ENCODE data around the gene NCAPG2.
"Not testable (repeated sequence)": the region's sequence is repeated elsewhere in the genome, so short reads cannot be mapped to it uniquely, and the experiment has no call there.

Gene NCAPG2

GRCh38 chr7:158705234-158705850 lies 738 bp upstream of the NCAPG2 start:
- no peaks in the 10 kb centered on the region for H3K27me3 ChIP-seq (ENCODE audit: low read depth, low read length)
- H3K9me3 ChIP-seq (ENCODE audit: control insufficient read depth in 1 of 2, low read length in 2 of 2) = no peaks in the 10 kb centered on the region
- H3K4me1 ChIP-seq (ENCODE audit: control insufficient read depth in 1 of 2, insufficient read depth in 2 of 2, low read length in 2 of 2) = peaks cover 7 to 12% of the 10 kb centered on the region in 2 donors
- no peaks in the 10 kb centered on the region for H3K36me3 ChIP-seq (ENCODE audit: control insufficient read depth in 1 of 2, insufficient read depth in 2 of 2, low read length in 2 of 2)
- peak overlapping the region; percentile 72 to 90 for H3K4me3 ChIP-seq (ENCODE audit: low read depth in 1 of 2, low read length in 2 of 2)
- peak overlapping the region; percentile 72 for H3K27ac ChIP-seq (ENCODE audit: low read length)

- not testable (repeated sequence) for H3K27ac ChIP-seq (ENCODE audit: low read length)
Observed at GRCh38 chr7:158703679-158704523, 703 bp downstream of the NCAPG2 start.

DNA sequence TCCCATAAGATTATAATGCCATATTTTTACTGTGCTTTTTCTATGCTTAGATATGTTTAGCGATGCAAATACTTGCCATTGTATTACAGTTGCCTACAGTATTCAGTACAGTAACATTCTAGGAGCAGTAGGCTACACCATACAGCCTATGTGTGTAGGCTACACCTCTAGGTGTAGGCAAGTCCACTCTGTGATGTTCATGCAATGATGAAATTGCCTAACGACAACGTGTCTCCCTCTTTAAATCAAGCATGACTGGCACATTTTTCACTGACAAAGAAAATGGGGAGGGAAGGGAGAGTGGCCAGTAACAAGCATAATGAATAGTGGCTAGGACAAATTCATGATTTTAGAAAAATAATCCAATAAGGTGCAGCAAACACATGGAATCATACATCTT lies 1.7 kb downstream of the NCAPG2 start:
- Histone ChIP-seq H3K4me3 (ENCODE audit: low read depth in 1 of 2, low read length in 2 of 2) (no peak overlapping the region), H3K9me3 (ENCODE audit: control insufficient read depth in 1 of 2, low read length in 2 of 2) (no peaks in the 10 kb centered on the region), H3K27me3 (ENCODE audit: low read depth, low read length) (no peaks in the 10 kb centered on the region), H3K27ac (ENCODE audit: low read length) (no peak overlapping the region), H3K36me3 (ENCODE audit: control insufficient read depth in 1 of 2, insufficient read depth in 2 of 2, low read length in 2 of 2) (no peaks in the 10 kb centered on the region), H3K4me1 (ENCODE audit: control insufficient read depth in 1 of 2, insufficient read depth in 2 of 2, low read length in 2 of 2) (peaks cover 7 to 12% of the 10 kb centered on the region in 2 donors)

More at GRCh38 chr7:158703679-158704523, 703 bp downstream of the NCAPG2 start:
- not testable (repeated sequence) for H3K9me3 ChIP-seq (ENCODE audit: control insufficient read depth in 1 of 2, low read length in 2 of 2); H3K27me3 ChIP-seq (ENCODE audit: low read depth, low read length); H3K36me3 ChIP-seq (ENCODE audit: control insufficient read depth in 1 of 2, insufficient read depth in 2 of 2, low read length in 2 of 2)
- H3K4me1 ChIP-seq (ENCODE audit: control insufficient read depth in 1 of 2, insufficient read depth in 2 of 2, low read length in 2 of 2) = peaks cover 7 to 12% of the 10 kb centered on the region in 2 donors
- H3K4me3 ChIP-seq (ENCODE audit: low read depth in 1 of 2, low read length in 2 of 2) = peak overlapping the region; percentile 60 to 90

- Histone ChIP-seq H3K27ac (ENCODE audit: low read length) (no peak overlapping the region), H3K4me1 (ENCODE audit: control insufficient read depth in 1 of 2, insufficient read depth in 2 of 2, low read length in 2 of 2) (peaks cover 7 to 12% of the 10 kb centered on the region in 2 donors), H3K4me3 (ENCODE audit: low read depth in 1 of 2, low read length in 2 of 2) (no peak overlapping the region), H3K27me3 (ENCODE audit: low read depth, low read length) (no peaks in the 10 kb centered on the region), H3K36me3 (ENCODE audit: control insufficient read depth in 1 of 2, insufficient read depth in 2 of 2, low read length in 2 of 2) (no peaks in the 10 kb centered on the region), H3K9me3 (ENCODE audit: control insufficient read depth in 1 of 2, low read length in 2 of 2) (no peaks in the 10 kb centered on the region)
Observed at GRCh38 chr7:158702196-158702595, 2.4 kb downstream of the NCAPG2 start.

DNA sequence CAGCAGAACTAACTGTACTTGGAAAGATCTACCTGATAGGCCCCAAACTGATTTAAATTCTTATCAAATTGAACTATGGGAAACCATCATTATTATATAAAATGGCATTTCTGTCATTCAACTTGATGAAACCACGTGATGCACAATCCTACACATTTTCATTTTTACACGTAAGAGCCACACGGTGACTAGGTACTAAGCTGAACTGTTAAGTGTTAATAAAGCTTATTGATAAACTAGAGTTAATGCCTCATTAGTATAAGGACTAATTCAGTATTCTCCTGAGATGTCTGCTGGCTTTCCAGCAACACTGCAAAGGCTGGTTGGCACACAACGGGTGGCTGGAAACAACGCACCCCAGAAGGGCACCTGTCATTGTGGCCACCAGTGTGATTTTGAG lies 4.6 kb downstream of the NCAPG2 start:
- H3K27ac ChIP-seq (ENCODE audit: low read length) = no peak overlapping the region
- no peaks in the 10 kb centered on the region for H3K27me3 ChIP-seq (ENCODE audit: low read depth, low read length)
- no peaks in the 10 kb centered on the region for H3K9me3 ChIP-seq (ENCODE audit: control insufficient read depth in 1 of 2, low read length in 2 of 2)

DNA sequence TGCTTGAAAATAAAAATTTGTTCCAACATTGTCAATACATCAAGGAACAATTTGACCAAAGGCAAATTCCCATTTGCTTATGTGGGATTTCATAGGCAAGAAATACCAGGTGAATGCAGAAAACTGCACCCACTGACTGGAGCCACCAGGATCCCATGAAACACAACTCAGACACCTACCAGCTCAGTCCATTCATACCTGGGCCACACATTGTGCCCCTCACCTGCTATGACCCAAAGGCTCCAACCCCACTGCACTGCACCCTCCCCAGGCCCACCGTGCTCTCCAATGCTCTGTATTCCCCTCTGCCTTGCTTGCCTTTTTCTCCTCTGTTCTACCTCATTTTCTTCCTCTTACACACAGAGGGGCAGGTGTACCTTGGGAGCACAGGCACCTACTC lies 5.3 kb downstream of the NCAPG2 start:
- Histone ChIP-seq H3K9me3 (ENCODE audit: control insufficient read depth in 1 of 2, low read length in 2 of 2) (no peaks in the 10 kb centered on the region), H3K27ac (ENCODE audit: low read length) (no peak overlapping the region), H3K27me3 (ENCODE audit: low read depth, low read length) (no peaks in the 10 kb centered on the region), H3K4me3 (ENCODE audit: low read depth in 1 of 2, low read length in 2 of 2) (no peak overlapping the region), H3K36me3 (ENCODE audit: control insufficient read depth in 1 of 2, insufficient read depth in 2 of 2, low read length in 2 of 2) (no peaks in the 10 kb centered on the region), H3K4me1 (ENCODE audit: control insufficient read depth in 1 of 2, insufficient read depth in 2 of 2, low read length in 2 of 2) (peaks cover 10 to 16% of the 10 kb centered on the region in 2 donors)

More for the DNA sequence above, 4.6 kb downstream of the NCAPG2 start:
- Histone ChIP-seq H3K36me3 (ENCODE audit: control insufficient read depth in 1 of 2, insufficient read depth in 2 of 2, low read length in 2 of 2) (no peaks in the 10 kb centered on the region), H3K4me1 (ENCODE audit: control insufficient read depth in 1 of 2, insufficient read depth in 2 of 2, low read length in 2 of 2) (peaks cover 10 to 16% of the 10 kb centered on the region in 2 donors), H3K4me3 (ENCODE audit: low read depth in 1 of 2, low read length in 2 of 2) (no peak overlapping the region)

DNA sequence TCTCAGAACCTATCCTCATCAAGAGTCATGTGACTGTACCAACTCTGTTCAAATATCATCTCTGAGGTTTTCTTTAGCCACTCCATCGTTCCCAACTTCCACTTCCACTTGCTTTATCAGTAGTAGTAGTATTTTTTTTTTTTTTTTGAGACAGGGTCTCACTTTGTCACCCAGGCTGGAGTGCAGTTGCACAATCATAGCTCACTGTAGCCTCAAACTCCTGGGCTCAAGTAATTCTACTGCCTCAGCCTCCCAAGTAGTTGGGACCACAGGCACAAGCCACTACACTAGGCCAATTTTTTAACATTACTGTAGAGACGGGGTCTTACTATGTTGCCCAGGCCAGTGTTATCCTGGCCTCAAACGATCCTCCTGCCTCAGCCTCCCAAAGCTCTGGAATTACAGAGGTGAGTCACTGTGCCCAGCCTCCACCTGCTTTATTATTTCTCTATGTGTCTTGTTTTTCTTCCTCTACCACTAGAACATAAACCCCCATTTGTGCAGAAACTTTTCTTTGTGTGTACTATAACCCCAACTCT lies 5.9 kb downstream of the NCAPG2 start:
- Histone ChIP-seq H3K27ac (ENCODE audit: low read length) (no peak overlapping the region), H3K27me3 (ENCODE audit: low read depth, low read length) (no peaks in the 10 kb centered on the region), H3K4me1 (ENCODE audit: control insufficient read depth in 1 of 2, insufficient read depth in 2 of 2, low read length in 2 of 2) (peaks cover 8 to 10% of the 10 kb centered on the region in 2 donors), H3K4me3 (ENCODE audit: low read depth in 1 of 2, low read length in 2 of 2) (no peak overlapping the region), H3K9me3 (ENCODE audit: control insufficient read depth in 1 of 2, low read length in 2 of 2) (no peaks in the 10 kb centered on the region), H3K36me3 (ENCODE audit: control insufficient read depth in 1 of 2, insufficient read depth in 2 of 2, low read length in 2 of 2) (no peaks in the 10 kb centered on the region)

GRCh38 chr7:158697597-158697996 lies 7.0 kb downstream of the NCAPG2 start:
- not testable (repeated sequence) for H3K27me3 ChIP-seq (ENCODE audit: low read depth, low read length); H3K4me1 ChIP-seq (ENCODE audit: control insufficient read depth in 1 of 2, insufficient read depth in 2 of 2, low read length in 2 of 2); H3K36me3 ChIP-seq (ENCODE audit: control insufficient read depth in 1 of 2, insufficient read depth in 2 of 2, low read length in 2 of 2); H3K4me3 ChIP-seq (ENCODE audit: low read depth in 1 of 2, low read length in 2 of 2); H3K27ac ChIP-seq (ENCODE audit: low read length); H3K9me3 ChIP-seq (ENCODE audit: control insufficient read depth in 1 of 2, low read length in 2 of 2)

- Histone ChIP-seq H3K9me3 (ENCODE audit: control insufficient read depth in 1 of 2, low read length in 2 of 2) (no peaks in the 10 kb centered on the region), H3K4me1 (ENCODE audit: control insufficient read depth in 1 of 2, insufficient read depth in 2 of 2, low read length in 2 of 2) (peaks cover 6% of the 10 kb centered on the region in 2 donors), H3K27me3 (ENCODE audit: low read depth, low read length) (no peaks in the 10 kb centered on the region), H3K36me3 (ENCODE audit: control insufficient read depth in 1 of 2, insufficient read depth in 2 of 2, low read length in 2 of 2) (no peaks in the 10 kb centered on the region), H3K4me3 (ENCODE audit: low read depth in 1 of 2, low read length in 2 of 2) (peak overlapping the region in 1 of 2 donors; percentile 3), H3K27ac (ENCODE audit: low read length) (no peak overlapping the region)
Observed at GRCh38 chr7:158695726-158696452, 8.7 kb downstream of the NCAPG2 start.

DNA sequence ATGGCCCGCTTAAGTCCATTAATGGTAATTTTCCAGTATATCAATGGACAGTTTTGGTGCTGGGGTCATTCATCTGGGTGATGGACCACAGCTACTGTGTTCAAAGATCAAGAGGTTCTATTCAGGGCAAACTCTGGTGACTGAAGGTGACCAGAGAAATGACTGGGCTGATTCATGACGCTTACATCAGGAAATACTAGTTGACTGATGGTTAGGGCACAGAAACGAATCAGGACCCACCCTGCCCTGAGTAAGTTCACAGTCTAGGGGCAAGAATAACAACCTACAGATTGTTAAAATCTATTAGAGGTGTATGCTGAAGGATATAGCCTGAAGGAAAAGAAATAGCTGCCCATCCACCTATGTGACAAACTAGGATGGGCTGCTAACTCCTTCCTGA lies 9.5 kb downstream of the NCAPG2 start:
- no peaks in the 10 kb centered on the region for H3K27me3 ChIP-seq (ENCODE audit: low read depth, low read length)
- no peaks in the 10 kb centered on the region for H3K36me3 ChIP-seq (ENCODE audit: control insufficient read depth in 1 of 2, insufficient read depth in 2 of 2, low read length in 2 of 2)
- H3K27ac ChIP-seq (ENCODE audit: low read length) = no peak overlapping the region
- H3K4me3 ChIP-seq (ENCODE audit: low read depth in 1 of 2, low read length in 2 of 2) = no peak overlapping the region
- peaks cover 6% of the 10 kb centered on the region in 2 donors for H3K4me1 ChIP-seq (ENCODE audit: control insufficient read depth in 1 of 2, insufficient read depth in 2 of 2, low read length in 2 of 2)
- H3K9me3 ChIP-seq (ENCODE audit: control insufficient read depth in 1 of 2, low read length in 2 of 2) = no peaks in the 10 kb centered on the region

DNA sequence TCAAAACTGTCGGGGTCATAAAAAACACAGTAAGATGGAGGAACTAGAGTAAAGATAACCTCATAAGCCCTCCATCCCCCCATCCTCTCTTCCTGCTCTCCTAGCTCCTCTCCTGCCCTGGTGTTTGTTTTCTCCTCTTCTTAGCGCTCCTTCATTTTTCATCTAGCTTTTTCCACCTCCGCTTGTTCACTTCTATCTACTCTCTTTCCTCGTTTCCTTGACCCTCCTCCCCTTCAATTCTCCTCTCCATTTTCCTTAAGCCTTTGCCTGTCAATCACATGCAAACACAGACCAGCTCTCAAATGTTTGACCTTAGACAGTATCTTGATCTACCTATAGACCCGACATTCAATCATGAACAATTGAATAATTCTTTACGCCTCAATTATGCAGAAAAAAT lies 10.0 kb downstream of the NCAPG2 start:
- Histone ChIP-seq H3K27ac (ENCODE audit: low read length) (no peak overlapping the region), H3K36me3 (ENCODE audit: control insufficient read depth in 1 of 2, insufficient read depth in 2 of 2, low read length in 2 of 2) (no peaks in the 10 kb centered on the region), H3K4me3 (ENCODE audit: low read depth in 1 of 2, low read length in 2 of 2) (no peak overlapping the region), H3K27me3 (ENCODE audit: low read depth, low read length) (no peaks in the 10 kb centered on the region), H3K4me1 (ENCODE audit: control insufficient read depth in 1 of 2, insufficient read depth in 2 of 2, low read length in 2 of 2) (peaks cover 6% of the 10 kb centered on the region in 2 donors), H3K9me3 (ENCODE audit: control insufficient read depth in 1 of 2, low read length in 2 of 2) (no peaks in the 10 kb centered on the region)

All from muscle layer of duodenum (tissue), 2 donors.